Nephron progenitor cell (in vitro differentiated cells): ENCODE data around the gene SH3BGRL.
"Not testable (repeated sequence)": the region's sequence is repeated elsewhere in the genome, so short reads cannot be mapped to it uniquely, and the experiment has no call there.

Source experiments
- DNase-seq: peaks from one replicate; pipeline ENCODE4 v3.0.0; 2021
- H3K27ac Mint-ChIP-seq: 2 replicates; pipeline ENCODE4 v1.8.0; 2021; ENCODE audit warnings: mild to moderate bottlenecking, moderate library complexity, mixed read lengths
- H3K27me3 Mint-ChIP-seq: 2 replicates; pipeline ENCODE4 v1.8.0; 2021; ENCODE audit warnings: mild to moderate bottlenecking, low read depth, mixed read lengths; ENCODE audit not compliant: poor library complexity
- H3K36me3 Mint-ChIP-seq: 2 replicates; pipeline ENCODE4 v1.8.0; 2021; ENCODE audit warnings: low read depth, mixed read lengths
- H3K4me1 Mint-ChIP-seq: 2 replicates; pipeline ENCODE4 v1.8.0; 2021; ENCODE audit warnings: mixed read lengths
- H3K4me3 Mint-ChIP-seq: 2 replicates; pipeline ENCODE4 v1.8.0; 2021; ENCODE audit warnings: mild to moderate bottlenecking, moderate library complexity, mixed read lengths
- H3K9me3 Mint-ChIP-seq: 2 replicates; pipeline ENCODE4 v1.8.0; 2021; ENCODE audit warnings: mild to moderate bottlenecking, moderate library complexity, mixed read lengths
- CTCF ChIP-seq: fragments of 200-600 bp; sonication (generic); IDR thresholded peaks from 2 replicates; pipeline ENCODE4 v1.5.0; 2021; ENCODE audit warnings: antibody characterized with exemption

Gene SH3BGRL

GRCh38 chrX:81308086-81308829, 106.4 kb downstream of the SH3BGRL start:
- Mint-ChIP-seq H3K9me3 (peaks cover 41% of the 10 kb centered on the region), H3K27ac (peak overlapping the region; percentile 77), H3K4me1 (no peaks in the 10 kb centered on the region), H3K36me3 (peaks cover 20% of the 10 kb centered on the region), H3K27me3 (no peaks in the 10 kb centered on the region), H3K4me3 (no peak overlapping the region)
- DNase-seq = no peak
- no peak for TF ChIP-seq CTCF

- H3K36me3 Mint-ChIP-seq = peaks cover 30% of the 10 kb centered on the region
- peaks cover 64% of the 10 kb centered on the region for H3K9me3 Mint-ChIP-seq
- H3K4me3 Mint-ChIP-seq = no peak overlapping the region
- TF ChIP-seq CTCF = no peak
- H3K4me1 Mint-ChIP-seq = no peaks in the 10 kb centered on the region
- DNase-seq = no peak
- H3K27me3 Mint-ChIP-seq = no peaks in the 10 kb centered on the region
- no peak overlapping the region for H3K27ac Mint-ChIP-seq
These were observed 114.3 kb downstream of the SH3BGRL start for GRCh38 chrX:81316163-81316562.

DNA sequence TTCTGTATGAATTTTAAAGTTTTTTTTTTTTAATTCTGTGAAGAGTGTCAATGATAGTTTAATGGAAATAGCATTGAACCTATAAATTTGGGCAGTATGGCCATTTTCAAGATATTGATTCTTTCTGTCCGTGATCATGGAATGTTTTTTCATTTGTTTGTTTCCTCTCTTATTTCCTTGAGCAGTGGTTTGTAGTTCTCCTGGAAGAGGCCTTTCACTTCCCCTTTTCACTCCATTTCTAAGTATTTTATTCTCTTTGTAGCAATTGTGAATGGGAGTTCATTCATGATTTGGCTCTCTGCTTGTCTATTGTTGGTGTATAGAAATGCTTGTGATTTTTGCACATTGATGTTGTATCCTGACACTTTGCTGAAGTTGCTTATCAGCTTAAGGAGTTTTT, 129.8 kb downstream of the SH3BGRL start:
- H3K4me1 Mint-ChIP-seq, H3K4me3 Mint-ChIP-seq, H3K27ac Mint-ChIP-seq, H3K36me3 Mint-ChIP-seq, H3K27me3 Mint-ChIP-seq, DNase-seq: not testable (repeated sequence)
- H3K9me3 Mint-ChIP-seq = peaks cover 57% of the 10 kb centered on the region

- TF ChIP-seq CTCF = no peak
- no peak overlapping the region for H3K27ac Mint-ChIP-seq
- no peak for DNase-seq
- H3K36me3 Mint-ChIP-seq = no peaks in the 10 kb centered on the region
- H3K9me3 Mint-ChIP-seq = peaks cover 64% of the 10 kb centered on the region
- no peaks in the 10 kb centered on the region for H3K27me3 Mint-ChIP-seq
- no peak overlapping the region for H3K4me3 Mint-ChIP-seq
- peaks cover 8% of the 10 kb centered on the region for H3K4me1 Mint-ChIP-seq
These were observed 134.7 kb downstream of the SH3BGRL start for GRCh38 chrX:81336455-81337152.

DNA sequence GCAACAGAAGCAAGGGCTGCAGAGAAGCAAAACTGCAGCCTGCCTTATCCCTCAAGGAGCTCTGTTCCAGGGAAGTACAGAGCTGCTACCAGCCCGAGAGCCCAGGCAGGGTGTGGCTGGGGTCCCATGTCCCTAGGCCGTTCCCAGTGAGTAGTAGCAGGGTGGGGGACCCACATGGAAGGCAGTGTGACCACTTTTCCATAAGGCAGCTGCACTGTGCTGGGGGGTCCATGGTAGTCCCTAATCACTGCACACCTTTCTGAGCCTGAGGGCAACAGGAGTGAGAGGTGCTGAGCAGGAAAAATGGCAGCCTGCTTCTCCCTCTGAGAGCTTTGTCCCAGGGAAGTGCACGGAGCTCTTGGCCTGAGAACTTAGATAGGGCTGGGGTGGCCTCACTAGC, 135.9 kb downstream of the SH3BGRL start:
- peaks cover 8% of the 10 kb centered on the region for H3K4me1 Mint-ChIP-seq
- no peaks in the 10 kb centered on the region for H3K27me3 Mint-ChIP-seq
- DNase-seq = no peak
- TF ChIP-seq CTCF = no peak
- H3K9me3 Mint-ChIP-seq = peaks cover 64% of the 10 kb centered on the region
- H3K4me3 Mint-ChIP-seq = no peak overlapping the region
- H3K27ac Mint-ChIP-seq = no peak overlapping the region
- no peaks in the 10 kb centered on the region for H3K36me3 Mint-ChIP-seq

- no peak overlapping the region for H3K4me3 Mint-ChIP-seq
- no peaks in the 10 kb centered on the region for H3K36me3 Mint-ChIP-seq
- H3K27me3 Mint-ChIP-seq = no peaks in the 10 kb centered on the region
- no peak for TF ChIP-seq CTCF
- H3K9me3 Mint-ChIP-seq = peaks cover 67% of the 10 kb centered on the region
- peaks cover 8% of the 10 kb centered on the region for H3K4me1 Mint-ChIP-seq
- no peak overlapping the region for H3K27ac Mint-ChIP-seq
- DNase-seq = no peak
These were observed 137.0 kb downstream of the SH3BGRL start for GRCh38 chrX:81338924-81339323.

- not testable (repeated sequence) for H3K4me3 Mint-ChIP-seq, H3K27ac Mint-ChIP-seq, H3K4me1 Mint-ChIP-seq, DNase-seq, H3K27me3 Mint-ChIP-seq
- peaks cover 69% of the 10 kb centered on the region for H3K9me3 Mint-ChIP-seq
- peaks cover 10% of the 10 kb centered on the region for H3K36me3 Mint-ChIP-seq
These were observed 143.4 kb downstream of the SH3BGRL start for GRCh38 chrX:81345296-81345695.
